HEK293 (cell line): Measurements from ENCODE around the gene DOK1.

Experiments used
- BCL11B ChIP-seq: fragments of 450-650 bp; formaldehyde crosslinking; IDR thresholded peaks from 2 replicates; pipeline ENCODE4 v1.5.1; 2016; ENCODE audit warnings: low read depth, missing biosample characterization, missing genetic modification characterization
- CTCF ChIP-seq: fragments of 450-650 bp; formaldehyde crosslinking; IDR thresholded peaks from 2 replicates; pipeline ENCODE4 v1.5.1; 2016; ENCODE audit warnings: missing biosample characterization, missing genetic modification characterization
- GLIS1 ChIP-seq: fragments of 450-650 bp; formaldehyde crosslinking; IDR thresholded peaks from 2 replicates; pipeline ENCODE4 v1.5.1; 2016; ENCODE audit warnings: missing biosample characterization, missing genetic modification characterization
- RBAK ChIP-seq: fragments of 450-650 bp; formaldehyde crosslinking; IDR thresholded peaks from 2 replicates; pipeline ENCODE4 v1.5.1; 2016; ENCODE audit warnings: missing biosample characterization, missing genetic modification characterization
- ZBTB1 ChIP-seq: fragments of 450-650 bp; formaldehyde crosslinking; IDR thresholded peaks from 2 replicates; pipeline ENCODE4 v1.5.1; 2016; ENCODE audit warnings: missing biosample characterization, missing genetic modification characterization
- ZBTB10 ChIP-seq: fragments of 450-650 bp; formaldehyde crosslinking; IDR thresholded peaks from 2 replicates; pipeline ENCODE4 v1.5.1; 2016; ENCODE audit warnings: missing biosample characterization, missing genetic modification characterization
- ZFP69B ChIP-seq: fragments of 450-650 bp; formaldehyde crosslinking; IDR thresholded peaks from 2 replicates; pipeline ENCODE4 v1.5.1; 2016; ENCODE audit warnings: missing biosample characterization, missing genetic modification characterization
- ZNF138 ChIP-seq: fragments of 450-650 bp; formaldehyde crosslinking; IDR thresholded peaks from 2 replicates; pipeline ENCODE4 v1.5.1; 2016; ENCODE audit warnings: missing biosample characterization, missing genetic modification characterization, borderline replicate concordance
- ZNF175 ChIP-seq: fragments of 450-650 bp; formaldehyde crosslinking; IDR thresholded peaks from 2 replicates; pipeline ENCODE4 v1.5.1; 2016; ENCODE audit warnings: missing biosample characterization, missing genetic modification characterization
- ZNF202 ChIP-seq: fragments of 450-650 bp; formaldehyde crosslinking; IDR thresholded peaks from 2 replicates; pipeline ENCODE4 v1.5.1; 2016; ENCODE audit warnings: missing biosample characterization, missing genetic modification characterization, borderline replicate concordance
- ZNF211 ChIP-seq: fragments of 450-650 bp; formaldehyde crosslinking; IDR thresholded peaks from 2 replicates; pipeline ENCODE4 v1.5.1; 2016; ENCODE audit warnings: low read depth, missing biosample characterization, missing genetic modification characterization
- ZNF26 ChIP-seq: fragments of 450-650 bp; formaldehyde crosslinking; IDR thresholded peaks from 2 replicates; pipeline ENCODE4 v1.5.1; 2016; ENCODE audit warnings: missing biosample characterization, missing genetic modification characterization
- ZNF266 ChIP-seq: fragments of 450-650 bp; formaldehyde crosslinking; IDR thresholded peaks from 2 replicates; pipeline ENCODE4 v1.5.1; 2016; ENCODE audit warnings: missing biosample characterization, missing genetic modification characterization, low read depth
- ZNF292 ChIP-seq: fragments of 450-650 bp; formaldehyde crosslinking; IDR thresholded peaks from 2 replicates; pipeline ENCODE4 v1.5.1; 2016; ENCODE audit warnings: low read depth, missing biosample characterization, missing genetic modification characterization, borderline replicate concordance
- ZNF311 ChIP-seq: fragments of 450-650 bp; formaldehyde crosslinking; IDR thresholded peaks from 2 replicates; pipeline ENCODE4 v1.5.1; 2017; ENCODE audit warnings: missing biosample characterization, missing genetic modification characterization, borderline replicate concordance
- ZNF398 ChIP-seq: fragments of 450-650 bp; formaldehyde crosslinking; IDR thresholded peaks from 2 replicates; pipeline ENCODE4 v1.5.1; 2017; ENCODE audit warnings: missing biosample characterization, missing genetic modification characterization
- ZNF426 ChIP-seq: fragments of 450-650 bp; formaldehyde crosslinking; IDR thresholded peaks from 2 replicates; pipeline ENCODE4 v1.5.1; 2017; ENCODE audit warnings: missing biosample characterization, missing genetic modification characterization, mild to moderate bottlenecking, inconsistent platforms, moderate library complexity
- ZNF518A ChIP-seq: fragments of 450-650 bp; formaldehyde crosslinking; conservative IDR thresholded peaks from 2 replicates; pipeline ENCODE4 v1.5.1; 2016; ENCODE audit warnings: low read depth, missing biosample characterization, missing genetic modification characterization
- ZNF600 ChIP-seq: fragments of 450-650 bp; formaldehyde crosslinking; IDR thresholded peaks from 2 replicates; pipeline ENCODE4 v1.5.1; 2016; ENCODE audit warnings: missing biosample characterization, missing genetic modification characterization
- ZNF664 ChIP-seq: fragments of 450-650 bp; formaldehyde crosslinking; IDR thresholded peaks from 2 replicates; pipeline ENCODE4 v1.5.1; 2016; ENCODE audit warnings: missing biosample characterization, missing genetic modification characterization
- ZNF692 ChIP-seq: fragments of 450-650 bp; formaldehyde crosslinking; IDR thresholded peaks from 2 replicates; pipeline ENCODE4 v1.5.1; 2016; ENCODE audit warnings: missing biosample characterization, missing genetic modification characterization
- ZNF768 ChIP-seq: fragments of 450-650 bp; formaldehyde crosslinking; IDR thresholded peaks from 2 replicates; pipeline ENCODE4 v1.5.1; 2018; ENCODE audit warnings: missing biosample characterization, mild to moderate bottlenecking, missing genetic modification characterization
- ZNF776 ChIP-seq: fragments of 450-650 bp; formaldehyde crosslinking; IDR thresholded peaks from 2 replicates; pipeline ENCODE4 v1.5.0; 2017; ENCODE audit warnings: missing biosample characterization, missing genetic modification characterization, borderline replicate concordance
- ZNF830 ChIP-seq: fragments of 450-650 bp; IDR thresholded peaks from 2 replicates; pipeline ENCODE4 v1.5.0; 2018; ENCODE audit warnings: missing biosample characterization, missing genetic modification characterization, low read depth, mild to moderate bottlenecking, moderate library complexity

Gene DOK1

GRCh38 chr2:74507145-74507925 lies 47.2 kb upstream of the DOK1 start, which contains the start of gene PCGF1 (continued):
- TF ChIP-seq ZBTB10 (peak; percentile 96), GLIS1 (tag by site-specific recombination) (peak; percentile 92), ZNF266 (no peak), ZNF292 (tag by site-specific recombination) (no peak), ZNF202 (tag by site-specific recombination) (no peak), ZNF211 (tag by site-specific recombination) (no peak), ZBTB1 (tag by site-specific recombination) (no peak), ZNF311 (tag by site-specific recombination) (no peak), ZNF830 (tag by site-specific recombination) (no peak), ZNF138 (tag by site-specific recombination) (no peak), ZNF518A (no peak), ZNF26 (tag by site-specific recombination) (no peak), ZNF768 (no peak), ZNF426 (tag by site-specific recombination) (no peak), ZFP69B (no peak), ZNF664 (tag by site-specific recombination) (no peak), ZNF692 (tag by site-specific recombination) (peak; percentile 50; the same call in 1 of the 2 replicates), ZNF398 (peak; percentile 58; the same call in 1 of the 2 replicates), ZNF600 (tag by site-specific recombination) (peak; percentile 64), ZNF776 (tag by site-specific recombination) (no peak), ZNF175 (tag by site-specific recombination) (no peak), BCL11B (tag by site-specific recombination) (peak; percentile 46; the same call in 1 of the 2 replicates), CTCF (tag by site-specific recombination) (peak; percentile 100), RBAK (no peak)
